ENCODE measurements around the gene KLF17.
A peak's percentile ranks its signal among the peaks of the same experiment; 100 is the strongest.

Gene KLF17

GRCh38 chr1:44154049-44154448 is 35.4 kb downstream of the KLF17 start:
- peak; percentile 62 to 89 for DNase-seq

- no peak for DNase-seq
These were observed 39.3 kb downstream of the KLF17 start for GRCh38 chr1:44157903-44158302.

GRCh38 chr1:44158871-44159270 is 40.2 kb downstream of the KLF17 start:
- no peak for DNase-seq

- no peak for DNase-seq
These were observed 42.9 kb downstream of the KLF17 start for GRCh38 chr1:44161546-44161945.

- DNase-seq = no peak
These were observed 50.0 kb downstream of the KLF17 start for GRCh38 chr1:44168520-44169098.

- no peak for DNase-seq
These were observed 51.7 kb downstream of the KLF17 start for GRCh38 chr1:44170281-44170823.

- DNase-seq = no peak
These were observed 56.0 kb downstream of the KLF17 start for GRCh38 chr1:44174630-44175029.

Measured in NCI-H524 (cell line).